Right renal pelvis (tissue), 4 donors: ENCODE results near the gene DCTN4. TPM values are rescaled to one million over a fixed set of nuclear protein-coding genes. Genes with fewer than 3 reads are reported as not detected.

Experiments used
- DNase-seq, 4 donors: peaks; one replicate each; pipeline ENCODE4 v3.0.0-alpha.2; 2013; ENCODE audit warnings: low read depth in 4 of 4, low spot score in 3 of 4, missing footprints in 1 of 4
- polyA plus RNA-seq, 4 donors: library from polyadenylated mRNA; unstranded; fragments of 120-200 nt; gene quantifications; one replicate each; pipeline ENCODE4 v1.2.1, GENCODE V29; 2013; ENCODE audit not compliant: insufficient read length in 4 of 4

The DCTN4 gene
- polyA plus RNA-seq, 4 donors: 52.4 to 64.3 (median 63.0) TPM

DNA sequence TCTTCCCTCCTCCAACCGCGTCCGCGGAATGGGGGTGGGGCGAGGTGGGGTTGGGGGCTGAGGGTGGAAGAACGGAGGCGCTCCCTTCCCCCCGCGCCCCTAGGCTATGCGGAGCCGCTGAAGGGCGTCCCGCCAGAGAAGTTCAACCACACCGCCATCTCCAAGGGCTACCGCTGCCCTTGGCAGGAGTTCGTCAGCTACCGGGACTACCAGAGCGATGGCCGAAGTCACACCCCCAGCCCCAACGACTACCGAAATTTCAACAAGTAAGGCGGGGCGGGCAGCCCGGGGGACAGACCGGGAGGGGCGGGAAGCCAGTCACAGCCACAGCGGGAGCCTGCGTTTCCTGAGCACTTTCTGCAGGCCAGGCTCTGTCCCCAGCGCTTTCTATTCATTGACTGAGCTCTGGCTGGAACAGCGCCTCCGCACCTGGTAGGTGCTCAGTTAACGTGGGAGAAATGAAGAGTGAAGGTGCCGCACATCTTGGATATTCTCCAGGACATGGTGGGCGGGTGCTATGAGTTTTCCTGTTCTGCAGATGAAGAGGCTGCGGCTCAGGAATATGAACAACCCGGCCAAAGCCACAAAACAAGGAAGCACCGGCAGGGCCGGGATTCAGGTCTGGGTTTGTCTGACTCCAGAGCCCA lies 86.5 kb downstream of the DCTN4 start:
- DNase-seq: no peak

DNA sequence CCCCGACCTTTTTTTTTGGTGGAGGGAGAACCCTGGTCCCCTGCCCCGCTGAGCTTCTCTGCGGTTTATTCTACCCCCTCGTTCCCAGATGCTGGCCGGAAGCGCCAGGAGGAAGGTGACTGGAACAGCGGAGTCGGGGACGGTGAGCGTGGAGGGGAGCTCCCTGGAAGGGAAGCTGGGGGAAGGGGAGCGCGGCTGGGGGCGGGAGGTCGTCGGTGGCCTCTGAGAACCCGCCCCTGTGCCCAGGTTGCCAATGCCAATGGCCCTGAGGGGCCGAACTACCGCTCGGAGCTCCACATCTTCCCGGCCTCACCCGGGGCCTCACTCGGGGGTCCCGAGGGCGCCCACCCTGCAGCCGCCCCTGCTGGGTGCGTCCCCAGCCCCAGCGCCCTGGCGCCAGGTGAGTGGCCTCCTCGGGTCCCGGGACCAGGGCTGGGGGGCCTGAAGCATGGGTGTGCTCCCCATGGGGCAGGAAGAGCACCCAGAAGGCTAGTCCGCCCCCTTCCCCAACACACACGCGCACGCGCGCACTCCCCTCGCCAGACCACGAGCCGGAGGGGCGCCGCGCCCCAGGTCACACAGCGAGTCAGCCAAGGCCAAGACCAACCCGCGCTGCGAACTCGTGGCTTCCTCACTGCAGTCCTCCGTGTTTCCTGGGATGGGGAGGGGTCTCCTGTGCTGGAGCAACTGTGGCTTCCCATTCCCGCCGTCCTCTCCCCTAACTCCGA lies 87.1 kb downstream of the DCTN4 start:
- no peak for DNase-seq

DNA sequence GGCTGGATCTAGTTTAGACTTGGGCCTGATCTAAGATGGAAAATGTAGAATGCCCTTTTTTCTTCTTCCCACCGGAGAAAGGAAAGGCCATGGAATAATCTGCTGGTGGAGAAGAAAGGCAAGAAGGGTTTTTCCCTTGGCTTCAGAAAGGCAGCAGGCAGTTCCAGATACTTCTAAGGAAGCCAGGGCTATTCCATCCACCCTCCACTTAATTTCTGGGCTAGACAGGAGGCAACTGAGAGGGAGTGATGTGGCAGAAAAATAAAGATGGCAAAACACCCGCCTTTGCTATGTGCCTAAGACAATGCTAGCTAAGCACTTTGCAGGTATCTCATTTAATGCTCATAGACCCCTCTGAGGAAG lies 87.9 kb downstream of the DCTN4 start:
- no peak for DNase-seq

DNA sequence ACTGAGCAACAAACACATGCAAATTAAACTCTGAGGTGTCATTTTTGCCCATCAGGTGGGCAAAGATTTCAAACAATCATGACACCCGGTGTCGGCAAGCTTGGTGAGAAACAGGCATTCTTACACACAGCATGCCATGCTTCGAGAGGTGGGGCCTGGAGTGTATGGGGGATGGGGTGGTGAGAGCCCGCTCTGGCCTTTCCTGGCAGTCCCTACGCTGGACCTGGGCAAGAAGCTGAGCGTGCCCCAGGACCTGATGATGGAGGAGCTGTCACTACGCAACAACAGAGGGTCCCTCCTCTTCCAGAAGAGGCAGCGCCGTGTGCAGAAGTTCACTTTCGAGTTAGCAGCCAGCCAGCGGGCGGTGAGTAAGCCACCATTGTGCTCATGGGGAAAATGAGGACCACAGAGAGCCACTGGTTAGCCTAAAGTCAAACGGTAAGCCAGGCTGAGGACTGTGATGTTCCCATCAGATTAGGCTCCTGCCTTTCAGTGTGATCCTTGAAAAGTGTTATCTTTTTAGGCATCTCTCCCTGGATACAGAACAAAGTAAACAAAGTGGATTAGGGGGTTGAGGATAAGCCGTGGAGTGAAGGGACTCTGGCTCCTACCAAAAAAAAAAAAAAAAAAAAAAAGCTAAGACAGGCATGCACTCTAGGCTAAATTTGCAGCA lies 88.4 kb downstream of the DCTN4 start:
- no peak for DNase-seq

DNA sequence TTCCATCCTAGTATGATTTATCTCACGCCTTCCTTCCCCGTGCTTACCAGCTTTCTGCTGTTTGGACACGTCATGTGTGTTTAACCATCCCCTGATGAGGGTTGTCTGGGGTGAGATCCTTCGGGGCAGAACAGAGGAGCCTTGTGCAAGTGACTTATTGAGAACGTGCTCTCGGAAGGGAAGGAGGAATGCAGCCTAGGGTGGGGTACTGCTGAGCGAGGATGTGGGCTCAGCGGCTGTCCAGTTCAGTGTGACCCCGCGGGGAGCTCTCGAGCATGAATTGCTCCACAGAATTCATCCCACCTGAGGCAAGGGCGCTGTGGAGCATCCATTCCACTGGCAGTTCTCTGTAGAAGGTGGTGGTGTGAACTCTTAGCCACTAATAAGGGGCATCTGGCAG lies 93.8 kb downstream of the DCTN4 start:
- no peak for DNase-seq

DNA sequence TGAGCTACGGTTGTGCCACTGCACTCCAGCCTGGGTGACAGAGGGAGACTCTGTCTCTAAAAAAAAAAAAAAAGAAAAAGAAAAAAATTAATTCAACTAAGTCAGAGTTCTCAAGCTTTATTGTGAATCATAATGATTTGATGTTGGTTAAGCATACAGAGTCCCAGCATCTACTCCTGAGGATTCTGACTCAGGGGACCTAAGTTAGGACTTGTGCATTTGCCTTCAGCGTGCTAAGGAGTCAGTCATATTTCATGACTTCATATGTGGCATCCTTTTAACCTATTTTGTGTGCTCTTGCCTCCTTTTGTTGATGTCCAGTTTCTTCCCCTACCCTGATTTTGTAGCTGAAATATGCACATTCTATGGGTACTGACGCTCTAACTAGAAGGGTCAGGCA lies 94.9 kb downstream of the DCTN4 start:
- no peak for DNase-seq

DNA sequence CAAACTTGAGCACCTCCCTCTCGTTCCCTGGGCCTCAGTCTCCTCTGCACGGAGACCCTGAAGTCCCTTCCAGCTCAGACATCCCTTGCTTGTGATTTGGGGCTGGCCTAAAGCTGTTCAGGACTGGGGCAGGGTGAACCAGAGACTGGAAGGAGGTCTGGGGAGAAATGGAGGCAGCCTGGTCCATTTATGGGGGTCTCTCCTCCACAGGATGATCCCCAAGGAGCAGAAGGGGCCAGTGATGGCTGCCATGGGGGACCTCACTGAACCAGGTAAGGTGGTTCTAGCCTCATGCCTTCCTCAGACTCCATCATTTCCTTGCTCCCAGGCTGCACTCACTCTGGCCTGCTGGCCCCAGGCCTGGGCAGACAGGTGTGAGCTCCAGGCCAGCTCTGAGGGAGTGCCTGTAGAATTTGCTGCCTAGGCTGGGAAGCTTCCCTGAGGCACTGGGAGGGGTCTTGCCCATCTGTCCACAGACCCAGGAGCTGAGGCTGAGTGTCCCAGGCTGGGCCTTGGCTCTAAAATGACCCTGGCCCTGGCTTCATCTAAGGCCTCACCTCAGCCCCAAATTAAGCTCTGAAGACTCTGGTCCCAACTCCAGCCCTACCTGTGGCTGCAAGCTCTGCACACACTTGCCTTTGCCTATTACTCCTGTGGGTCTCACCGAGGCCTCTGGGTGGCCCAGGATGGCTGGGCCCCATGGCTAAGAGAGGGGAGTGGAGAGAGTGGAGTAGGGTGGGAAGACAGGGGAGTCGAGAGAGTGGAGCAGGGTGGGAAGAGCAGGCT lies 95.9 kb downstream of the DCTN4 start:
- DNase-seq: no peak

DNA sequence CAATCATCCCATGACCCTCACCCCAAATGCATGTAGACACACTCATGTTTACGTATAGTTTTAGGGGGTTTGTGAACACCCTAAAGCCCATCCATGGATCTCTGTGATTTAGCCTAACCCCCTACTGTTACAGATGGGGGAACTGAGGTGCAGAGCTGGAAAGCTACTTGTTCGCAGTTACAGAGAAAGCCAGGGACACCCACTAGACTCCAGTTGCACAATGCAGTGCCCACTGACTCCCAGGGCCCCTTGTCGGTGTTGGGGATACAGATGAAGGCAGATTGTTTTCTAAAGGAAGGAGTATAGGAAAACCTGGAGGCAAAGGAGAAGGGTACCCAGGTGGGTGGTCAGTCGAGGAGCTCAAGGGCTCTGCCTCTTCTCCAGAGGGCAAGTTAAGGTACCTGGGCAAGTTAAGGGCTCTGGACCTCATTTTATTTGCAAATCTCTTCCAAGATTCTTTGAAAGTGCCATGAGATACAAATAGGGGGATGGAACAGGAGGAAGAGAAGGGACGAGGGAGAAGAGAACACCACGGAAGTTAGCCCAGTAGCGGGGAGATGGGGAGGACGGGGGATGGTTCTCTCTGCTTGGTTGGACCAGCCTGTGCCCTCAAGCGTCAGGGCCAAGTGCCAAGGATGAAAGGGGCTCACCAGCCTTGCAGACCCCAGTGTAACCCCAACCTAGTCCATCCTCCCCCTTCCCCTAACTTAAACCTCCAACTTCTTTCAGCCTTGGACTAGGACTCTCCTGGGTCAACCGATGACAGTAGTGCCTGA lies 96.8 kb downstream of the DCTN4 start:
- DNase-seq: no peak

DNA sequence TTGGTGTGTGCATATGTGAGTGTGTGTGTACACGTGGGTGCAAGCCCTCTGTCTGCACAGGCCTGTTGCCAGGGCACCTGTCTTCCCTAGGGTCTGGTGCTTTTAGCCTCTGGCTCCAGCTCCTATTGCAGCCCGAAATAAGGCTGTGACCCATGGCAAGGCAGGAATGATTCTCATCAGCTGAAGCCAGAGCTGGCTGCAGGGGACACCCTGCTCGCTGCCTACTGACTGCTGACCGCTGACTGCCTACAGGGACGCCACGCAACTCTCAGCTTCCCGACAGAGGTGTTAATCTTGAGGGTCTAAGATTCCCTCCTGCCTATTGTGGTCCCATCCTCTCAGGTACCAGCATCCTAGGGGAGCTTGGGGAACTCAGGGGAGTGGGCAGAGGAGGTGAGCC lies 97.7 kb downstream of the DCTN4 start, which contains the start of gene MYOZ3:
MYOZ3 (plus strand) TSS at position 166 of the 400 bp plus-strand sequence. CDS start 1,691 bp downstream, outside the sequence.
- DNase-seq: no peak

DNA sequence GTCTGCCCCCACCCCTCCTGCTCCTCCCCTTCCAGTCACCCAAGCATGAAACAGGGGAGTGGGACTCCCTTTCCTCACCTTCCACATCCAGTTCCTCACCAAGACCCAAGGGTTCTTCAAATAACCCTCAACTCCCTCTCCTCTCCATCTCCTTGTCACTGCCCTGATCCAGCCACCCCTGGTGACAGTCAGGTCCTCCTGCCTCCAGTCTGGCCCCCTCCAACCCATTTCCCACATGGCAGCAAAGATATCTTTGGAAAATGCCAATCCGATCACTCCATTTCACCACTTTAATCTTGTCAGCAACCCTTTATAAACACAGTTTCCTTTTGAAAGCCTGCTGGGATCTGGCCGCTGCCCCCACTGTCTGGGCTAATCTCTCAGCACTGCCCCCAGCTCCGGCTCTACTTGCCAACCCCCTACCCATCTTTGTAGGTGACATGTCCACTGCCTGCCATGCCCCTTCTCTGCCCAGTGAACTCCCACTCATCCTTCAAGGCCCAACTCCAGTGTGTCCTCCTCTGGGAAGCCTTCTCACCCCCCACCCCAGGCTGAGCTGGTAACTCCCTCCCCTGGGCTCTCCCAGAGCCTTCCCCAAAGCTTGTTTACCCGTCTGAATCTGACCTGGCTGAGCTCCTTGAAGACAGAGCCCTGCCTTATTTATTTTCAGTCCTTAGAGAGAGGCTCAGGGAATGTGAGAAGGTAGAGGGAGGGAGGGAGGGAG lies 98.5 kb downstream of the DCTN4 start:
- no peak for DNase-seq

DNA sequence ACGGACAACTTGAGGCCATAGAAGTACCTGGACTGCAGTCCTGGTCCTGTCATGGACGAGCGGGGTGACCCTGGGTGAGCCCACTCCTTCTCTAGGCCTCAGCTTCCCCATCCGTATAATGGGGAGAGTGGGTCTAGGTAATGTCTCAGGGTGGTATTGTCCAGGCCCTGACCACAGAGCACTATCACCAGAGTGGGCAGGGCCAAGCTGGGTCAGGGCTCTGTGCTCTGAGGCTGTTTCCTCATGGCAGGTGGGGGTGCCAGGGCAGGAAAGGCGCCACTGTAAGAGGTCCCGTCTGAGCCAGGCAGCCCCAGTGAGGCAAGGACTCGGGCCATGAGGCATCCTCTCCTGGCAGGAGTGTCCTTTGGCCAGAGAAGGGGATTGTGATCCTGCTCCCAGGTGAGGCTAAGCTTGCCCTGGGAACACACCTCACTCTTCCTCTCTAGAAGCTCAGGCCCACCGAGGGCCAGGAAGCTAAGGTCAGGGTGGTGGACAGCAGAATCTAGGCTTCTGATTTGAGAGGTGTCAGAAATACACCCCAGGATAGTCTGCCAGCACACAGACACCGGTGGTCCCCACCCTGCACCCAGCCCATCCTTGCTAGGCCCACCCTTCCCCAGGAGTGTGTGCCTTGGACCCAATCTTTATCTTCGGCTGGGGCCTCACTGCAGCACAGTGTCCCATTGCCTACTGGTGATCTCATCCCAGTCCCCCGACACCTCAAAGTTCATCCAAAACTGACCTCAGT lies 99.3 kb downstream of the DCTN4 start:
- DNase-seq: no peak

DNA sequence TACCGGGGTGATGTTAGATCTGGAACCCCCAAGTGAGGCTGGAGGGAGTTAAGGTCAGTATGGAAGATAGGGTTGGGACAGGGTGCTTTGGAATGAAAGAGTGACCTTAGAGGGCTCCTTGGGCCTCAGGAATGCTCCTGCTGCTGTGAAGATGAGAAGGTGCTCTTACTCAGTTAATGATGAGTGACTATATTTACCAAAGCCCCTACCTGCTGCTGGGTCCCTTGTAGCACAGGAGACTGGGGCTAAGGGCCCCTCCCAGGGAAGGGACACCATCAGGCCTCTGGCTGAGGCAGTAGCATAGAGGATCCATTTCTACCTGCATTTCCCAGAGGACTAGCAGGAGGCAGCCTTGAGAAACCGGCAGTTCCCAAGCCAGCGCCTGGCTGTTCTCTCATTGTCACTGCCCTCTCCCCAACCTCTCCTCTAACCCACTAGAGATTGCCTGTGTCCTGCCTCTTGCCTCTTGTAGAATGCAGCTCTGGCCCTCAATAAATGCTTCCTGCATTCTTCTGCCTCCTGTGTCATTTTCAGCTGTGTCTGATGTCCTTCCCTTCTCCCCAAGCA lies 100.0 kb downstream of the DCTN4 start:
- DNase-seq: no peak

Other genes starting within 250 kb of the DCTN4 start
- gene SYNPO, start 118.4 kb downstream of the DCTN4 start, polyA plus RNA-seq: 100 to 1,000 TPM in 3 of 4 donors, 10 to 100 TPM in 1; 97.9 to 127 (median 110) TPM
- gene MYOZ3, start 97.8 kb downstream of the DCTN4 start, polyA plus RNA-seq: 1 to 10 TPM; 5.4 to 6.4 (median 6.3) TPM
- 10 to 100 TPM; 71.7 to 85.4 (median 83.1) TPM for gene RBM22, start 58.0 kb downstream of the DCTN4 start, polyA plus RNA-seq
- gene SMIM3, start 19.7 kb upstream of the DCTN4 start, polyA plus RNA-seq: 10 to 100 TPM; 22.9 to 26.1 (median 24.6) TPM
- gene IRGM, start 87.5 kb upstream of the DCTN4 start, polyA plus RNA-seq: 1 to 10 TPM in 1 of 4 donors, under 1 TPM in 3; 0.48 to 1.2 (median 0.75) TPM
- gene ZNF300, start 146.0 kb upstream of the DCTN4 start, polyA plus RNA-seq: 10 to 100 TPM; 31.6 to 48.7 (median 42.7) TPM